WTC11 (cell line): ENCODE measurements around the gene AOC1. TPM values are rescaled to one million over a fixed set of nuclear protein-coding genes. Genes with fewer than 3 reads are reported as not detected.

Experiments used
- ATAC-seq: fragments of 200-7000 bp; cut with Tn5 transposase; 2 replicates; pipeline ENCODE4 v1.10.0; 2021; ENCODE audit warnings: mild to moderate bottlenecking, moderate library complexity
- CTCF ChIA-PET: fragments of 300-600 bp; sonication (Branson Sonifier 250); formaldehyde crosslinking; loops from one replicate; lab custom pipeline; 2021; ENCODE audit warnings: antibody characterized with exemption; lab: Charles Lee
- POLR2A ChIA-PET: fragments of 350-600 bp; sonication (Branson Sonifier 250); formaldehyde crosslinking; loops from one replicate; lab custom pipeline; 2021; ENCODE audit warnings: antibody characterized with exemption; lab: Charles Lee
- DNase-seq: peaks from one replicate; pipeline ENCODE4 v3.0.0; 2021; ENCODE audit warnings: low spot score
- H3K27ac Mint-ChIP-seq: 2 replicates; pipeline ENCODE4 v1.8.0; 2021; ENCODE audit warnings: mixed read lengths
- H3K27me3 Mint-ChIP-seq: 2 replicates; pipeline ENCODE4 v1.8.0; 2021; ENCODE audit warnings: low read depth, mild to moderate bottlenecking, moderate library complexity, mixed read lengths
- H3K36me3 Mint-ChIP-seq: 2 replicates; pipeline ENCODE4 v1.8.0; 2021; ENCODE audit warnings: mixed read lengths
- H3K4me1 Mint-ChIP-seq: 2 replicates; pipeline ENCODE4 v1.8.0; 2022; ENCODE audit warnings: mixed read lengths
- H3K4me3 Mint-ChIP-seq: 2 replicates; pipeline ENCODE4 v1.8.0; 2021; ENCODE audit warnings: mild to moderate bottlenecking, moderate library complexity, mixed read lengths
- H3K9me3 Mint-ChIP-seq: 2 replicates; pipeline ENCODE4 v1.8.0; 2021; ENCODE audit warnings: mixed read lengths
- ELF4 ChIP-seq: sonication (generic); formaldehyde crosslinking; IDR thresholded peaks from 2 replicates; pipeline ENCODE4 v1.8.1; 2022; ENCODE audit warnings: low read depth, mild to moderate bottlenecking, moderate library complexity, missing genetic modification reagents
- GTF2I ChIP-seq: fragments of 250-450 bp; sonication (Bioruptor Pico); conservative IDR thresholded peaks from 2 replicates; pipeline ENCODE4 v1.4.0; 2021; ENCODE audit warnings: mild to moderate bottlenecking
- JUN ChIP-seq: sonication (generic); formaldehyde crosslinking; IDR thresholded peaks from 2 replicates; pipeline ENCODE4 v1.8.0; 2023; ENCODE audit warnings: mild to moderate bottlenecking, missing genetic modification reagents
- NR2C2 ChIP-seq: sonication (generic); formaldehyde crosslinking; IDR thresholded peaks from 2 replicates; pipeline ENCODE4 v1.8.0; 2022; ENCODE audit warnings: mild to moderate bottlenecking, missing genetic modification reagents
- TCF7 ChIP-seq: sonication (generic); formaldehyde crosslinking; IDR thresholded peaks from 2 replicates; pipeline ENCODE4 v1.8.0; 2022; ENCODE audit warnings: mild to moderate bottlenecking, low read depth, missing genetic modification reagents, moderate library complexity
- ZNF219 ChIP-seq: sonication (generic); formaldehyde crosslinking; IDR thresholded peaks from 2 replicates; pipeline ENCODE4 v1.8.0; 2023; ENCODE audit warnings: missing genetic modification reagents, mild to moderate bottlenecking, borderline replicate concordance
- total RNA-seq: library from RNA; stranded (reverse); gene quantifications from 3 replicates; pipeline ENCODE4 v1.2.3, GENCODE V29; 2021
- TF ChIP-seq, protein P1 (sequence below): fragments of 250-450 bp; sonication (Bioruptor Pico); IDR thresholded peaks from 2 replicates; pipeline ENCODE4 v1.8.0; 2021; ENCODE audit warnings: mild to moderate bottlenecking
- TF ChIP-seq, protein P2 (sequence below): fragments of 200-600 bp; IDR thresholded peaks from 2 replicates; pipeline ENCODE4 v1.8.0; 2022; ENCODE audit warnings: antibody characterized with exemption
- TF ChIP-seq, protein P3 (sequence below): sonication (generic); formaldehyde crosslinking; IDR thresholded peaks from 2 replicates; pipeline ENCODE4 v1.8.0; 2022; ENCODE audit warnings: mild to moderate bottlenecking, missing genetic modification reagents
- TF ChIP-seq, protein P4 (sequence below): fragments of 250-450 bp; sonication (Bioruptor Pico); conservative IDR thresholded peaks from 2 replicates; pipeline ENCODE4 v1.9.0; 2021; ENCODE audit warnings: mild to moderate bottlenecking
- TF ChIP-seq, protein P5 (sequence below): fragments of 250-450 bp; sonication (Bioruptor Pico); IDR thresholded peaks from 2 replicates; pipeline ENCODE4 v1.9.0; 2021; ENCODE audit warnings: mild to moderate bottlenecking, borderline replicate concordance

Gene AOC1
- total RNA-seq, 1 experiment from 2014 or later: 0.17 TPM

DNA sequence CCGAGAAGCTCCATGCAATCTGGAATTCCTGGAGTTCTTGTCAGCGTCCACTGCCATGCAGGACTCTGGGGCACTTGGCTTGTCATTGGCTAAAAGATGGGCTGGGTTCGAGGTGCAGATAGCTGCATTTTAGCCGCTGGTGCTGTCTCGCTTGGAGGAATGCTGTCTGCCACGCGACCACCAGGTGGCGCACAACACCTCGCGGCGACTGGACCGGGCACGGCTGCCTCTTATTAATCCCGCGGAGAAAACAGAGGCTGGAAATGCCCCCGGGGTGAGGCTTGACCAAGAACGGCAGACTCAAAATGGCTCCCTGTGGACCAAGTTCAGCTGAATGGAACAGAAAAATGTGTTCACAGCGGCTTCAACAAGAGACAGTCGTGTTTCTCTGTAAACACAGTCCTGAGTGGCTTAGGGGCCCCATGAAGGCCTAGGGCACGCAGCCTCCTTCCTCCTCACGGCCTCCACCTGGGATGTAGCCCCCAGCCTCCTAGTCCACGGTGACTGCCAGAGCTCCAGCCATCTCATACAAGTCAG is 46.2 kb downstream of the AOC1 start:
- ChIA-PET POLR2A (interaction anchor here (0.9 to 1.2 kb wide), 2 partner anchors 33 to 87 kb away, joined by 3 read pairs; no protein-coding TSS in a partner anchor), CTCF (interaction anchor here (0.7 to 3.3 kb wide), 51 partner anchors 9 to 569 kb away, joined by 3 to 40 read pairs (median 5); partner anchors contain the start of genes AOC1, TMEM176A and TMEM176B)
- Mint-ChIP-seq H3K4me1 (peaks cover 37% of the 10 kb centered on the region), H3K9me3 (peaks cover 7% of the 10 kb centered on the region), H3K36me3 (peaks cover 6% of the 10 kb centered on the region), H3K4me3 (no peak overlapping the region), H3K27ac (no peak overlapping the region)
- peak; percentile 75 for ATAC-seq
- DNase-seq: peak; percentile 86
- no peak for TF ChIP-seq ELF4 (CRISPR knock-in tag)
- TF ChIP-seq GTF2I (CRISPR knock-in tag): peak; percentile 73; the same call in 1 of the 2 replicates
- TF ChIP-seq, protein P1, sequence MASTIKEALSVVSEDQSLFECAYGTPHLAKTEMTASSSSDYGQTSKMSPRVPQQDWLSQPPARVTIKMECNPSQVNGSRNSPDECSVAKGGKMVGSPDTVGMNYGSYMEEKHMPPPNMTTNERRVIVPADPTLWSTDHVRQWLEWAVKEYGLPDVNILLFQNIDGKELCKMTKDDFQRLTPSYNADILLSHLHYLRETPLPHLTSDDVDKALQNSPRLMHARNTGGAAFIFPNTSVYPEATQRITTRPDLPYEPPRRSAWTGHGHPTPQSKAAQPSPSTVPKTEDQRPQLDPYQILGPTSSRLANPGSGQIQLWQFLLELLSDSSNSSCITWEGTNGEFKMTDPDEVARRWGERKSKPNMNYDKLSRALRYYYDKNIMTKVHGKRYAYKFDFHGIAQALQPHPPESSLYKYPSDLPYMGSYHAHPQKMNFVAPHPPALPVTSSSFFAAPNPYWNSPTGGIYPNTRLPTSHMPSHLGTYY (CRISPR knock-in tag): peak; percentile 78; the same call in 1 of the 2 replicates
- TF ChIP-seq TCF7: no peak
- TF ChIP-seq, protein P2, sequence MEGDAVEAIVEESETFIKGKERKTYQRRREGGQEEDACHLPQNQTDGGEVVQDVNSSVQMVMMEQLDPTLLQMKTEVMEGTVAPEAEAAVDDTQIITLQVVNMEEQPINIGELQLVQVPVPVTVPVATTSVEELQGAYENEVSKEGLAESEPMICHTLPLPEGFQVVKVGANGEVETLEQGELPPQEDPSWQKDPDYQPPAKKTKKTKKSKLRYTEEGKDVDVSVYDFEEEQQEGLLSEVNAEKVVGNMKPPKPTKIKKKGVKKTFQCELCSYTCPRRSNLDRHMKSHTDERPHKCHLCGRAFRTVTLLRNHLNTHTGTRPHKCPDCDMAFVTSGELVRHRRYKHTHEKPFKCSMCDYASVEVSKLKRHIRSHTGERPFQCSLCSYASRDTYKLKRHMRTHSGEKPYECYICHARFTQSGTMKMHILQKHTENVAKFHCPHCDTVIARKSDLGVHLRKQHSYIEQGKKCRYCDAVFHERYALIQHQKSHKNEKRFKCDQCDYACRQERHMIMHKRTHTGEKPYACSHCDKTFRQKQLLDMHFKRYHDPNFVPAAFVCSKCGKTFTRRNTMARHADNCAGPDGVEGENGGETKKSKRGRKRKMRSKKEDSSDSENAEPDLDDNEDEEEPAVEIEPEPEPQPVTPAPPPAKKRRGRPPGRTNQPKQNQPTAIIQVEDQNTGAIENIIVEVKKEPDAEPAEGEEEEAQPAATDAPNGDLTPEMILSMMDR: peak; percentile 90
- TF ChIP-seq, all 79 proteins: peak for 3
- H3K27me3 Mint-ChIP-seq: peaks cover 59% of the 10 kb centered on the region

DNA sequence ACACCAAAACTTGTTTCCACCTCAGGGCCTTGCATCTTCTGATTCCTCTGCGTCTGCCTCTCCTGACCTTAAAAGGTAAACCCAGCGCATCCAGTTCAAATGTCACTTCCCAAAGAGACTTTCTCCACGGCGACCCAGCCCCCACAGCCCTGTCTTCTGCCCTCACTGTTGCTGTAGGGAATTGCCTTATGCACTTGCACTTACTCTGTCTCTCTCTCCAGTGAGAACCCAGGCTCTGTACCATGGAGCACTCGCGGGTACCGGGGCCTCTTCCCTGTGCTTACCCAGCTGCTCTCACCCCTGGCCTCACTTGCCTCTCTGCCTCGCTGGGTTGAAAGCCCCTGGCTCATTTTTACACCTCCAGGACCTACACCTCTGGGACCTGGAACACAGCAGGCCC is 48.4 kb downstream of the AOC1 start:
- no peak for ATAC-seq
- CTCF ChIA-PET: interaction anchor here (0.7 to 2.6 kb wide), 7 partner anchors 10 to 147 kb away, joined by 3 to 13 read pairs (median 5); no protein-coding TSS in a partner anchor
- H3K4me3 Mint-ChIP-seq: no peak overlapping the region
- TF ChIP-seq, protein P3, sequence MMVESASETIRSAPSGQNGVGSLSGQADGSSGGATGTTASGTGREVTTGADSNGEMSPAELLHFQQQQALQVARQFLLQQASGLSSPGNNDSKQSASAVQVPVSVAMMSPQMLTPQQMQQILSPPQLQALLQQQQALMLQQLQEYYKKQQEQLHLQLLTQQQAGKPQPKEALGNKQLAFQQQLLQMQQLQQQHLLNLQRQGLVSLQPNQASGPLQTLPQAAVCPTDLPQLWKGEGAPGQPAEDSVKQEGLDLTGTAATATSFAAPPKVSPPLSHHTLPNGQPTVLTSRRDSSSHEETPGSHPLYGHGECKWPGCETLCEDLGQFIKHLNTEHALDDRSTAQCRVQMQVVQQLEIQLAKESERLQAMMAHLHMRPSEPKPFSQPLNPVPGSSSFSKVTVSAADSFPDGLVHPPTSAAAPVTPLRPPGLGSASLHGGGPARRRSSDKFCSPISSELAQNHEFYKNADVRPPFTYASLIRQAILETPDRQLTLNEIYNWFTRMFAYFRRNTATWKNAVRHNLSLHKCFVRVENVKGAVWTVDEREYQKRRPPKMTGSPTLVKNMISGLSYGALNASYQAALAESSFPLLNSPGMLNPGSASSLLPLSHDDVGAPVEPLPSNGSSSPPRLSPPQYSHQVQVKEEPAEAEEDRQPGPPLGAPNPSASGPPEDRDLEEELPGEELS (CRISPR knock-in tag): no peak
- TF ChIP-seq ZNF219 (CRISPR knock-in tag): no peak
- TF ChIP-seq NR2C2 (CRISPR knock-in tag): no peak
- TF ChIP-seq, protein P4, sequence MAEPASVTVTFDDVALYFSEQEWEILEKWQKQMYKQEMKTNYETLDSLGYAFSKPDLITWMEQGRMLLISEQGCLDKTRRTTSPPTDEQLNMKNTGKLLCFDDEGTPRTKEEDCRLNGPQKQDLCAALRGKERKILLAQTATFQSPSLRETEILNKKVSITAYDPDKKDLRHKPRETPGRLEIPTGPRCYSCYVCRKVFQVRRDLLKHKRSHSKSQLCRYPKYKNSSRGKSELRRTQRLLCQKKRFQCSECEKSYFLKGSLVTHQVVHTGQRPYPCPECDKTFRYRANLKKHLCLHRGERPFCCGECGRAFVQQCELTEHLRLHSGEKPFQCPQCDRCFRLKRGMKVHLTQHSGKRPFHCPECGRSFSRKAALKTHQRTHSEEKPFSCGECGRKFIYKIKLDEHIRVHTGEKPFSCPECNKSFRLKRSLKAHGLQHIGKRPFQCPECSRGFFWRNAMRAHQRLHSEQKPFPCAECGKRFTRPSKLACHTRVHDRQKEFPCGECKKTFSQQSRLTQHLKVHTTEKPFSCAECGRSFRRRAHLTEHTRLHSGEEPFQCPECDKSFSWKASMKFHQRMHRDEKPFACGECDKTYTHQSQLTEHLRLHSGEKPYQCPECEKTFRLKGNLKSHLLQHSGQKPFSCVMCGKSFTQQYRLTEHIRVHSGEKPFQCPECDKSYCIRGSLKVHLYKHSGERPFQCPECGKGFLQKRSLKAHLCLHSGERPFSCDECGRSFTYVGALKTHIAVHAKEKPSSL (CRISPR knock-in tag): no peak
- TF ChIP-seq, protein P2: no peak
- no peak for TF ChIP-seq JUN (CRISPR knock-in tag)
- TF ChIP-seq, protein P5, sequence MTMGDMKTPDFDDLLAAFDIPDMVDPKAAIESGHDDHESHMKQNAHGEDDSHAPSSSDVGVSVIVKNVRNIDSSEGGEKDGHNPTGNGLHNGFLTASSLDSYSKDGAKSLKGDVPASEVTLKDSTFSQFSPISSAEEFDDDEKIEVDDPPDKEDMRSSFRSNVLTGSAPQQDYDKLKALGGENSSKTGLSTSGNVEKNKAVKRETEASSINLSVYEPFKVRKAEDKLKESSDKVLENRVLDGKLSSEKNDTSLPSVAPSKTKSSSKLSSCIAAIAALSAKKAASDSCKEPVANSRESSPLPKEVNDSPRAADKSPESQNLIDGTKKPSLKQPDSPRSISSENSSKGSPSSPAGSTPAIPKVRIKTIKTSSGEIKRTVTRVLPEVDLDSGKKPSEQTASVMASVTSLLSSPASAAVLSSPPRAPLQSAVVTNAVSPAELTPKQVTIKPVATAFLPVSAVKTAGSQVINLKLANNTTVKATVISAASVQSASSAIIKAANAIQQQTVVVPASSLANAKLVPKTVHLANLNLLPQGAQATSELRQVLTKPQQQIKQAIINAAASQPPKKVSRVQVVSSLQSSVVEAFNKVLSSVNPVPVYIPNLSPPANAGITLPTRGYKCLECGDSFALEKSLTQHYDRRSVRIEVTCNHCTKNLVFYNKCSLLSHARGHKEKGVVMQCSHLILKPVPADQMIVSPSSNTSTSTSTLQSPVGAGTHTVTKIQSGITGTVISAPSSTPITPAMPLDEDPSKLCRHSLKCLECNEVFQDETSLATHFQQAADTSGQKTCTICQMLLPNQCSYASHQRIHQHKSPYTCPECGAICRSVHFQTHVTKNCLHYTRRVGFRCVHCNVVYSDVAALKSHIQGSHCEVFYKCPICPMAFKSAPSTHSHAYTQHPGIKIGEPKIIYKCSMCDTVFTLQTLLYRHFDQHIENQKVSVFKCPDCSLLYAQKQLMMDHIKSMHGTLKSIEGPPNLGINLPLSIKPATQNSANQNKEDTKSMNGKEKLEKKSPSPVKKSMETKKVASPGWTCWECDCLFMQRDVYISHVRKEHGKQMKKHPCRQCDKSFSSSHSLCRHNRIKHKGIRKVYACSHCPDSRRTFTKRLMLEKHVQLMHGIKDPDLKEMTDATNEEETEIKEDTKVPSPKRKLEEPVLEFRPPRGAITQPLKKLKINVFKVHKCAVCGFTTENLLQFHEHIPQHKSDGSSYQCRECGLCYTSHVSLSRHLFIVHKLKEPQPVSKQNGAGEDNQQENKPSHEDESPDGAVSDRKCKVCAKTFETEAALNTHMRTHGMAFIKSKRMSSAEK (CRISPR knock-in tag): no peak
- TF ChIP-seq, all 79 proteins: peak for 0
- Mint-ChIP-seq H3K27ac (no peak overlapping the region), H3K27me3 (peaks cover 58% of the 10 kb centered on the region), H3K9me3 (no peaks in the 10 kb centered on the region), H3K36me3 (no peaks in the 10 kb centered on the region), H3K4me1 (peaks cover 37% of the 10 kb centered on the region)
- no peak for DNase-seq
- POLR2A ChIA-PET: no interaction called here
